ENCODE results near the gene AKAP13.

Gene AKAP13

DNA sequence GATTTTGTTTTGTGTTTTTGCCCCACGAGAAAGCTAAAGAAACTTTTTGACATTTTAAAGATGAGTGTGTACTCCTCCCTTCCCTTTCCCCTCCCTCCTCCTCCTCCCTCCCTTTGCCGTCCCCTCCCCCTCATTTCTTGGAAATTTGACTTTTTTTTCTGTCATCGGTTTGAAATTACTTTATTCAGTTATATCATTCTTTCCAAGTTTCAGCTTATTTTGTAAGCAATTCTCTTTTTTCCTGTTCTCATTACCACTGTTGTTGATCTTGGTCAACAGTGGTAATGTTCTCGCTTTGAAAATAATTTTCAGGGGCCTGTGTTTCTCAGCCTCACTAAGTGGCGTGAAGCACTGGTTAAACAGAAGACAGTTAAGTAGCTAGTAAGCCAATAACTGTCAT lies 178.4 kb downstream of the AKAP13 start:
- Histone ChIP-seq H3K79me2 (ENCODE audit: low read length) (no peaks in the 10 kb centered on the region), H2AFZ (ENCODE audit: low read depth, low read length) (no peak overlapping the region), H3K36me3 (replicated peaks; ENCODE audit: low read depth, low read length) (peaks cover 4% of the 10 kb centered on the region), H3K27ac (ENCODE audit: low read length) (no peak overlapping the region), H3K9me3 (ENCODE audit: insufficient read depth, low read length) (no peaks in the 10 kb centered on the region), H3K27me3 (ENCODE audit: low read depth, low read length) (no peaks in the 10 kb centered on the region), H3K4me2 (ENCODE audit: low read length) (no peak overlapping the region), H3K4me1 (ENCODE audit: low read length) (peaks cover 28% of the 10 kb centered on the region), H4K20me1 (ENCODE audit: insufficient read depth, low read length) (peaks cover 19% of the 10 kb centered on the region), H3K9ac (ENCODE audit: low read length) (no peak overlapping the region), H3K4me3 (ENCODE audit: low read length) (no peak overlapping the region)
- no peak for TF ChIP-seq EZH2phosphoT487 (IDR thresholded peaks at IDR 0.05; ENCODE audit: low read depth)
- TF ChIP-seq, protein P1, sequence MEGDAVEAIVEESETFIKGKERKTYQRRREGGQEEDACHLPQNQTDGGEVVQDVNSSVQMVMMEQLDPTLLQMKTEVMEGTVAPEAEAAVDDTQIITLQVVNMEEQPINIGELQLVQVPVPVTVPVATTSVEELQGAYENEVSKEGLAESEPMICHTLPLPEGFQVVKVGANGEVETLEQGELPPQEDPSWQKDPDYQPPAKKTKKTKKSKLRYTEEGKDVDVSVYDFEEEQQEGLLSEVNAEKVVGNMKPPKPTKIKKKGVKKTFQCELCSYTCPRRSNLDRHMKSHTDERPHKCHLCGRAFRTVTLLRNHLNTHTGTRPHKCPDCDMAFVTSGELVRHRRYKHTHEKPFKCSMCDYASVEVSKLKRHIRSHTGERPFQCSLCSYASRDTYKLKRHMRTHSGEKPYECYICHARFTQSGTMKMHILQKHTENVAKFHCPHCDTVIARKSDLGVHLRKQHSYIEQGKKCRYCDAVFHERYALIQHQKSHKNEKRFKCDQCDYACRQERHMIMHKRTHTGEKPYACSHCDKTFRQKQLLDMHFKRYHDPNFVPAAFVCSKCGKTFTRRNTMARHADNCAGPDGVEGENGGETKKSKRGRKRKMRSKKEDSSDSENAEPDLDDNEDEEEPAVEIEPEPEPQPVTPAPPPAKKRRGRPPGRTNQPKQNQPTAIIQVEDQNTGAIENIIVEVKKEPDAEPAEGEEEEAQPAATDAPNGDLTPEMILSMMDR (IDR thresholded peaks at IDR 0.05; ENCODE audit: low read depth, low read length), result no peak

DNA sequence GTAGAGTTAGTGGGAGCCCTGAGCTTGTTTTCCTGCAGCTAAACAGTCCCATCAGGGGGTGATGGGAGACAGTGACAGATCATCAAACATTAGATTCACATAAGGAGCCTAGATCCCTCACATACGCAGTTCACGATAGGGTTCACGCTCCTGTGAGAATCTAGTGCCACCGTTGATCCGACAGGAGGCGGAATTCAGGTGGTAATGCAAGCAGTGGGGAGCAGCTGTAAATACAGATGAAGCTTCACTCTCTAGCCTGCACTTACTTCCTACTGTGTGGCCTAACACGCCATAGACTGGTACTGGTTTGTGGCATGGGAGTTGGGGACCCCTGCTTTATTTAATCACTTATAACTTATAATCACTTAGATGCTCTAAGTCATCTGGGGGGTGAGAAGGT lies 179.1 kb downstream of the AKAP13 start:
- H3K27ac ChIP-seq (ENCODE audit: low read length), result no peak overlapping the region
- H3K4me2 ChIP-seq (ENCODE audit: low read length), result no peak overlapping the region
- no peak overlapping the region for H2AFZ ChIP-seq (ENCODE audit: low read depth, low read length)
- TF ChIP-seq, protein P1 (IDR thresholded peaks at IDR 0.05; ENCODE audit: low read depth, low read length), result no peak
- no peaks in the 10 kb centered on the region for H3K9me3 ChIP-seq (ENCODE audit: insufficient read depth, low read length)
- no peak overlapping the region for H3K4me3 ChIP-seq (ENCODE audit: low read length)
- no peaks in the 10 kb centered on the region for H3K79me2 ChIP-seq (ENCODE audit: low read length)
- H3K4me1 ChIP-seq (ENCODE audit: low read length), result peaks cover 23% of the 10 kb centered on the region
- peaks cover 3% of the 10 kb centered on the region for H3K36me3 ChIP-seq (replicated peaks; ENCODE audit: low read depth, low read length)
- H3K9ac ChIP-seq (ENCODE audit: low read length), result no peak overlapping the region
- H4K20me1 ChIP-seq (ENCODE audit: insufficient read depth, low read length), result peaks cover 19% of the 10 kb centered on the region
- no peaks in the 10 kb centered on the region for H3K27me3 ChIP-seq (ENCODE audit: low read depth, low read length)

DNA sequence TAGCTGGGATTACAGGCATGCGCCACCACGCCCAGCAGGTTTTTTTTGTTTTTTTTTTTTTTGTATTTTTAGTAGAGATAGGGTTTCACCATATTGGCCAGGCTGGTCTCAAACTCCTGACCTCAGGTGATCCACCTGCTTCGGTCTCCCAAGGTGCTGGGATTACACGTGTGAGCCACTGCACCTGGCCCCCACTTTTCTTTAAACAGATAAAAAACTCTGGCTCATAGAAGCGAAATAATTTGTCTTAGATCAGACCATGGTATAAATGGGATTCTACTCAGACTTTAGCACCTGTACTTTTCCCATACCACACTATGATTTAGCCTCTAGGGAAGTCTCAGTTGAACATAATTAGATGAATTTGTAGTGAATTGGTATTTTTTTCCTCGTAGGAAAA lies 182.4 kb downstream of the AKAP13 start:
- H4K20me1 ChIP-seq (ENCODE audit: insufficient read depth, low read length), result no peaks in the 10 kb centered on the region
- TF ChIP-seq, protein P1 (IDR thresholded peaks at IDR 0.05; ENCODE audit: low read depth, low read length), result no peak
- TF ChIP-seq EZH2phosphoT487 (IDR thresholded peaks at IDR 0.05; ENCODE audit: low read depth), result no peak
- no peaks in the 10 kb centered on the region for H3K27me3 ChIP-seq (ENCODE audit: low read depth, low read length)
- H3K4me3 ChIP-seq (ENCODE audit: low read length), result no peak overlapping the region
- H3K36me3 ChIP-seq (replicated peaks; ENCODE audit: low read depth, low read length), result peaks cover 2% of the 10 kb centered on the region
- H3K27ac ChIP-seq (ENCODE audit: low read length), result no peak overlapping the region
- H3K79me2 ChIP-seq (ENCODE audit: low read length), result no peaks in the 10 kb centered on the region
- H3K4me1 ChIP-seq (ENCODE audit: low read length), result no peaks in the 10 kb centered on the region
- no peaks in the 10 kb centered on the region for H3K9me3 ChIP-seq (ENCODE audit: insufficient read depth, low read length)
- H3K4me2 ChIP-seq (ENCODE audit: low read length), result no peak overlapping the region
- no peak overlapping the region for H2AFZ ChIP-seq (ENCODE audit: low read depth, low read length)
- H3K9ac ChIP-seq (ENCODE audit: low read length), result no peak overlapping the region

DNA sequence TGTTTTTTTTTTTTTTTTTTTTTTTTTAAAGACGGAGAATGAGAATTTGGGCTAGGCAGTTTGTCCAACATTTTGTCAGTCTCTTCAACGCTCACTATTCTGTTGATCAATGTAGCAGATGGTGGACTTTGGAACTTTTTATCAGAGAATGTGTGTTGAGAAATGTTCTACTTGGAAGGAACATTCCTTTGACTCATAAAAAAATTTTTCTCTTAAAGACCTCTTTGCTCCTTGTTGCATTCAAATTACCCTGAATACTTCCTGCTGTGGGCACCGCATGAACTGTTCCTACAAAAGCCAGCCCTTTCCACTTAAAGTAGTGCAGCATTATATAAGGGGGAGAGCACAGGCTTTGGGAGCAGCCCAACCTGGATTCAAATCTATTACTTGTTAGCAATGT lies 182.9 kb downstream of the AKAP13 start:
- H2AFZ ChIP-seq (ENCODE audit: low read depth, low read length), result no peak overlapping the region
- no peaks in the 10 kb centered on the region for H4K20me1 ChIP-seq (ENCODE audit: insufficient read depth, low read length)
- no peaks in the 10 kb centered on the region for H3K27me3 ChIP-seq (ENCODE audit: low read depth, low read length)
- no peak overlapping the region for H3K27ac ChIP-seq (ENCODE audit: low read length)
- H3K4me1 ChIP-seq (ENCODE audit: low read length), result no peaks in the 10 kb centered on the region
- H3K9ac ChIP-seq (ENCODE audit: low read length), result no peak overlapping the region
- TF ChIP-seq, protein P1 (IDR thresholded peaks at IDR 0.05; ENCODE audit: low read depth, low read length), result no peak
- TF ChIP-seq EZH2phosphoT487 (IDR thresholded peaks at IDR 0.05; ENCODE audit: low read depth), result no peak
- H3K4me3 ChIP-seq (ENCODE audit: low read length), result no peak overlapping the region
- no peaks in the 10 kb centered on the region for H3K79me2 ChIP-seq (ENCODE audit: low read length)
- H3K9me3 ChIP-seq (ENCODE audit: insufficient read depth, low read length), result no peaks in the 10 kb centered on the region
- H3K36me3 ChIP-seq (replicated peaks; ENCODE audit: low read depth, low read length), result no peaks in the 10 kb centered on the region
- H3K4me2 ChIP-seq (ENCODE audit: low read length), result no peak overlapping the region

Measured in OCI-LY3 (cell line).